Gastrocnemius medialis (tissue), 4 donors: ENCODE measurements around the gene GIT2.

Experiments used
- CTCF ChIP-seq, 5 experiments: fragments of 450-650 bp in 3 of 5; fragments of 200-600 bp in 2 of 5; sonication (generic) in 2 of 5; IDR thresholded peaks in 4 of 5; conservative IDR thresholded peaks in 1 of 5; 1 replicate in 4 of 5; 2 replicates in 1 of 5; pipeline ENCODE4 v1.5.1; 2016 to 2019; ENCODE audit warnings: antibody characterized with exemption in 5 of 5, mild to moderate bottlenecking in 3 of 5, moderate library complexity in 3 of 5
- POLR2A ChIP-seq, 2 donors: fragments of 450-650 bp; IDR thresholded peaks; one replicate each; pipeline ENCODE4 v1.6.1; 2017; ENCODE audit warnings: antibody characterized with exemption in 2 of 2, mild to moderate bottlenecking in 2 of 2, moderate library complexity in 2 of 2

GRCh38 chr12:109944561-109945359 is 51.4 kb downstream of the GIT2 start:
- TF ChIP-seq CTCF (IDR thresholded peaks at IDR 0.05 in 4 of 5, conservative IDR thresholded peaks at IDR 0.05 in 1 of 5) (no peak), POLR2A (IDR thresholded peaks at IDR 0.05) (no peak)
